ENCODE data around the gene PPP2R5D. TPM values are rescaled to one million over a fixed set of nuclear protein-coding genes. Genes with fewer than 3 reads are reported as not detected.
"Not testable (repeated sequence)": the region's sequence is repeated elsewhere in the genome, so short reads cannot be mapped to it uniquely, and the experiment has no call there.

Gene PPP2R5D
- polyA plus RNA-seq, 1 donor (not counting 4 experiments of a cell fraction or from before 2014, with no cell fraction given) = 49.6 TPM

DNA sequence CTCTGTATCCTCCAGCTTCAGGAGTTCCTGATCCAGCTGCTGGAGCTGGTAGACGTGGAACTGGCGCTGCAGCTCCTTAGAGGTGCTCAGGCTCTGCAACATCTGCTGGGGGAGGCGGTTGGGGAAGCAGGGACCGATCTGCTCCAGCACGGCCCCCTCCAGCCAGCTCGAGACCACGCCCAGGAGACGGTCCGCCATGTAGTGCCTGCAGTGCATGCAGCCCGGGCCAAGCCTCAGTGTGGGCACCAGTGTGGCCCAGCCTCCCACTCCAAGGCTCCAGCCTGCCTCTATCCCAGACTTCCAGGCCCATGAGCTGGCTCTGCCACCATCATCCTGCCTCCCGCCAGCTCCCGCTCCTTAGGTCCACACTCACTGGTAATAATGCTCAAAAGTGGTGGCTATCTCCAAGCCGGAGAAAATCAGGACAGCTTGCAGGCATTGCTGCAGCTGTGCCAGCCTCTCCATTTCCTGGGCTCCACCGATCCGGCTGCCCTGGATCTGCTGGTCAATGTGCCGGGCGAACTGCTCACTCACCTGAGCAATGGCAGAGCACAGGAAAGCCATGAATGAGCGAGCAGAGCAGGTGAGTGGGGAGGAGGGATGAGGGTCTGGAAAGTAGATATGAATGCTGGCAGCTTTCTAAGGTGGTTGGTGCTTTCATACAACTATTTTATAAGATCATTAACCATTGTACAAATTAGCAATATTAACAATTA is 56.3 kb downstream of the PPP2R5D start:
- Histone ChIP-seq H3K79me2 (ENCODE audit: control insufficient read depth, insufficient read depth, low read length) (no peaks in the 10 kb centered on the region), H3K27me3 (ENCODE audit: control insufficient read depth, extremely low read depth, insufficient read depth, low read length) (no peaks in the 10 kb centered on the region), H3K4me3 (ENCODE audit: control insufficient read depth in 2 of 3, extremely low read depth in 1 of 3, insufficient read depth in 2 of 3, low read depth in 1 of 3, low read length in 3 of 3) (no peak overlapping the region), H4K20me1 (ENCODE audit: control insufficient read depth, extremely low read depth, insufficient read depth, low read length) (no peaks in the 10 kb centered on the region), H3K4me1 (ENCODE audit: control insufficient read depth, extremely low read depth, insufficient read depth, low read length) (no peaks in the 10 kb centered on the region), H3K36me3 (ENCODE audit: control insufficient read depth in 2 of 2, extremely low read depth in 1 of 2, insufficient read depth in 2 of 2, low read length in 2 of 2) (peaks cover 34 to 38% of the 10 kb centered on the region in 2 experiments), H3K9ac (ENCODE audit: control insufficient read depth, extremely low read depth, insufficient read depth, low read length) (no peak overlapping the region), H2AFZ (ENCODE audit: control insufficient read depth, low read length) (no peak overlapping the region), H3K9me3 (ENCODE audit: control insufficient read depth, low read depth, low read length) (no peaks in the 10 kb centered on the region), H3K4me2 (ENCODE audit: control insufficient read depth, extremely low read depth, insufficient read depth, low read depth, low read length) (no peak overlapping the region), H3K9me1 (ENCODE audit: control insufficient read depth, extremely low read depth, insufficient read depth, low read length) (no peaks in the 10 kb centered on the region), H3K27ac (ENCODE audit: control insufficient read depth, insufficient read depth, low read length) (no peak overlapping the region)
- TF ChIP-seq, protein P1, sequence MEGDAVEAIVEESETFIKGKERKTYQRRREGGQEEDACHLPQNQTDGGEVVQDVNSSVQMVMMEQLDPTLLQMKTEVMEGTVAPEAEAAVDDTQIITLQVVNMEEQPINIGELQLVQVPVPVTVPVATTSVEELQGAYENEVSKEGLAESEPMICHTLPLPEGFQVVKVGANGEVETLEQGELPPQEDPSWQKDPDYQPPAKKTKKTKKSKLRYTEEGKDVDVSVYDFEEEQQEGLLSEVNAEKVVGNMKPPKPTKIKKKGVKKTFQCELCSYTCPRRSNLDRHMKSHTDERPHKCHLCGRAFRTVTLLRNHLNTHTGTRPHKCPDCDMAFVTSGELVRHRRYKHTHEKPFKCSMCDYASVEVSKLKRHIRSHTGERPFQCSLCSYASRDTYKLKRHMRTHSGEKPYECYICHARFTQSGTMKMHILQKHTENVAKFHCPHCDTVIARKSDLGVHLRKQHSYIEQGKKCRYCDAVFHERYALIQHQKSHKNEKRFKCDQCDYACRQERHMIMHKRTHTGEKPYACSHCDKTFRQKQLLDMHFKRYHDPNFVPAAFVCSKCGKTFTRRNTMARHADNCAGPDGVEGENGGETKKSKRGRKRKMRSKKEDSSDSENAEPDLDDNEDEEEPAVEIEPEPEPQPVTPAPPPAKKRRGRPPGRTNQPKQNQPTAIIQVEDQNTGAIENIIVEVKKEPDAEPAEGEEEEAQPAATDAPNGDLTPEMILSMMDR (optimal IDR thresholded peaks at IDR 0.05 in 1 of 3, IDR thresholded peaks at IDR 0.05 in 1 of 3, conservative IDR thresholded peaks at IDR 0.05 in 1 of 3; ENCODE audit: extremely low read depth in 1 of 3, insufficient read depth in 2 of 3, low read length in 3 of 3) = no peak
- TF ChIP-seq EZH2 (IDR thresholded peaks at IDR 0.05; ENCODE audit: low read length) = no peak
- no peak for FAIRE-seq
- dilution Hi-C loops (cut with MboI; ENCODE audit: extremely low pct_ligation_motif_present, low sequenced_read_pairs) = no loop called here
- no peak for DNase-seq (ENCODE audit: low read depth, low spot score)

DNA sequence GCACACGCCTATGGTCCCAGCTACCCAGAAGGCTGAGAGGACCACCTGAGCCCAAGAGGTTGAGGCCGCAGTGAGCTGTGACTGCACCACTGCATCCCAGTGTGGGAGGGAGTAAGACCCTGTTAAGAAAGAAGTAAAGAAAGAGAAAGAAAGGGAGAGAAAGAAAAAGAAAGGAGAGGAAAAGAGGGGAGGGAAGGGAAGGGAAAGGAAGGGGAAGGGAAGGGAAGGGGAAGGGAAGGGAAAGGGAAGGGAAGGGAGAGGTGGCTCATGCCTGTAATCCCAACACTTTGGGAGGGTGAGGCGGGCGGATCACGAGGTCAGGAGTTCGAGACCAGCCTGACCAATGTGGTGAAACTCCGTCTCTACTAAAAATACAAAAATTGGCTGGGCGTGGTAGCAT is 57.1 kb downstream of the PPP2R5D start:
- dilution Hi-C loops (cut with MboI; ENCODE audit: extremely low pct_ligation_motif_present, low sequenced_read_pairs); H3K27ac ChIP-seq (ENCODE audit: control insufficient read depth, insufficient read depth, low read length); H4K20me1 ChIP-seq (ENCODE audit: control insufficient read depth, extremely low read depth, insufficient read depth, low read length); H3K9me3 ChIP-seq (ENCODE audit: control insufficient read depth, low read depth, low read length); H2AFZ ChIP-seq (ENCODE audit: control insufficient read depth, low read length); FAIRE-seq; DNase-seq (ENCODE audit: low read depth, low spot score); H3K4me2 ChIP-seq (ENCODE audit: control insufficient read depth, extremely low read depth, insufficient read depth, low read depth, low read length); H3K27me3 ChIP-seq (ENCODE audit: control insufficient read depth, extremely low read depth, insufficient read depth, low read length); H3K9me1 ChIP-seq (ENCODE audit: control insufficient read depth, extremely low read depth, insufficient read depth, low read length); H3K4me3 ChIP-seq (ENCODE audit: control insufficient read depth in 2 of 3, extremely low read depth in 1 of 3, insufficient read depth in 2 of 3, low read depth in 1 of 3, low read length in 3 of 3); H3K9ac ChIP-seq (ENCODE audit: control insufficient read depth, extremely low read depth, insufficient read depth, low read length); H3K79me2 ChIP-seq (ENCODE audit: control insufficient read depth, insufficient read depth, low read length); H3K4me1 ChIP-seq (ENCODE audit: control insufficient read depth, extremely low read depth, insufficient read depth, low read length): not testable (repeated sequence)
- peaks cover 34 to 41% of the 10 kb centered on the region in 2 experiments for H3K36me3 ChIP-seq (ENCODE audit: control insufficient read depth in 2 of 2, extremely low read depth in 1 of 2, insufficient read depth in 2 of 2, low read length in 2 of 2)

DNA sequence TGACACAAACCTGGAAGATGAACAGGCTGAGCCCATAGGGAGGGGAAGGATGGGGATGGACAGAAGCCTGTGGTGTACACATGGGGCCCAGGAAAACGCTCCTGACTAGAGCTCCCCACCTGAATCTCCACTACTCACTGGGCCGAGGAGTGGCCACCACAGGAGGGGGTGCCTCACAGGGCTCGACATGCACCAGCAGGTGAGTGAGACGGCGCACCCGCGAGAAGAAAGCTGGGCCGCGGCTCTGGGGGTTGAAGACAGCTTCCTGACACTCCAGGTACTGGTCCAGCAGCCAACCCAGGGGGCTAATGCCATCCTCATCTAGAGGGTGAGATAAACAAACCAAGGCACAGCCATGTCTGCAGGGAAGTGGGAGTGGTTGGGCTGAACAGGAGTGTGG is 58.9 kb downstream of the PPP2R5D start:
- no peak overlapping the region for H3K4me3 ChIP-seq (ENCODE audit: control insufficient read depth in 2 of 3, extremely low read depth in 1 of 3, insufficient read depth in 2 of 3, low read depth in 1 of 3, low read length in 3 of 3)
- no peaks in the 10 kb centered on the region for H3K79me2 ChIP-seq (ENCODE audit: control insufficient read depth, insufficient read depth, low read length)
- H3K4me1 ChIP-seq (ENCODE audit: control insufficient read depth, extremely low read depth, insufficient read depth, low read length) = no peaks in the 10 kb centered on the region
- FAIRE-seq = no peak
- H2AFZ ChIP-seq (ENCODE audit: control insufficient read depth, low read length) = no peak overlapping the region
- H3K9me1 ChIP-seq (ENCODE audit: control insufficient read depth, extremely low read depth, insufficient read depth, low read length) = no peaks in the 10 kb centered on the region
- H3K9me3 ChIP-seq (ENCODE audit: control insufficient read depth, low read depth, low read length) = no peaks in the 10 kb centered on the region
- H3K36me3 ChIP-seq (ENCODE audit: control insufficient read depth in 2 of 2, extremely low read depth in 1 of 2, insufficient read depth in 2 of 2, low read length in 2 of 2) = peaks cover 38 to 40% of the 10 kb centered on the region in 2 experiments
- TF ChIP-seq, protein P1 (optimal IDR thresholded peaks at IDR 0.05 in 1 of 3, IDR thresholded peaks at IDR 0.05 in 1 of 3, conservative IDR thresholded peaks at IDR 0.05 in 1 of 3; ENCODE audit: extremely low read depth in 1 of 3, insufficient read depth in 2 of 3, low read length in 3 of 3) = no peak
- no peak for TF ChIP-seq EZH2 (IDR thresholded peaks at IDR 0.05; ENCODE audit: low read length)
- no peak overlapping the region for H3K9ac ChIP-seq (ENCODE audit: control insufficient read depth, extremely low read depth, insufficient read depth, low read length)
- no peaks in the 10 kb centered on the region for H4K20me1 ChIP-seq (ENCODE audit: control insufficient read depth, extremely low read depth, insufficient read depth, low read length)
- no peak for DNase-seq (ENCODE audit: low read depth, low spot score)
- no peak overlapping the region for H3K4me2 ChIP-seq (ENCODE audit: control insufficient read depth, extremely low read depth, insufficient read depth, low read depth, low read length)
- dilution Hi-C loops (cut with MboI; ENCODE audit: extremely low pct_ligation_motif_present, low sequenced_read_pairs) = no loop called here
- H3K27ac ChIP-seq (ENCODE audit: control insufficient read depth, insufficient read depth, low read length) = no peak overlapping the region
- H3K27me3 ChIP-seq (ENCODE audit: control insufficient read depth, extremely low read depth, insufficient read depth, low read length) = no peaks in the 10 kb centered on the region

All from keratinocyte (primary cell).